Neural progenitor cell (in vitro differentiated cells): ENCODE data around the gene ANKS4B.
"Not testable (repeated sequence)": the region's sequence is repeated elsewhere in the genome, so short reads cannot be mapped to it uniquely, and the experiment has no call there.

Experiments used
- CTCF ChIP-seq: fragments of 200-600 bp; sonication (generic); IDR thresholded peaks from 2 replicates; pipeline ENCODE4 v1.5.1; 2017; ENCODE audit warnings: antibody characterized with exemption, mild to moderate bottlenecking
- EZH2 ChIP-seq: fragments of 200-600 bp; sonication (generic); IDR thresholded peaks from 2 replicates; pipeline ENCODE4 v1.6.1; 2017; ENCODE audit warnings: antibody characterized with exemption, mild to moderate bottlenecking, moderate library complexity
- EZH2phosphoT487 ChIP-seq: fragments of 200-600 bp; sonication (generic); IDR thresholded peaks from 2 replicates; pipeline ENCODE4 v1.6.1; 2017; ENCODE audit warnings: antibody characterized with exemption

- not testable (repeated sequence) for TF ChIP-seq EZH2, CTCF, EZH2phosphoT487
Measured at GRCh38 chr16:21248179-21248578, 14.7 kb downstream of the ANKS4B start.
